GM18951 (cell line): ENCODE data around the gene GDF15.

Experiments
- POLR2A ChIP-seq: IDR thresholded peaks from 4 replicates; pipeline ENCODE4 v1.6.1; 2011; ENCODE audit warnings: mild to moderate bottlenecking; ENCODE audit not compliant: insufficient read length, insufficient read depth; ENCODE audit errors: extremely low read depth
- in situ Hi-C: fragments of 300-500 bp; cut with MboI; formaldehyde crosslinking; loops from one replicate; pipeline ENCODE4 v1.12.0; 2022; ENCODE audit warnings: low sequenced_read_pairs, mixed read lengths, inconsistent platforms; ENCODE audit not compliant: unreplicated experiment

Gene GDF15

DNA sequence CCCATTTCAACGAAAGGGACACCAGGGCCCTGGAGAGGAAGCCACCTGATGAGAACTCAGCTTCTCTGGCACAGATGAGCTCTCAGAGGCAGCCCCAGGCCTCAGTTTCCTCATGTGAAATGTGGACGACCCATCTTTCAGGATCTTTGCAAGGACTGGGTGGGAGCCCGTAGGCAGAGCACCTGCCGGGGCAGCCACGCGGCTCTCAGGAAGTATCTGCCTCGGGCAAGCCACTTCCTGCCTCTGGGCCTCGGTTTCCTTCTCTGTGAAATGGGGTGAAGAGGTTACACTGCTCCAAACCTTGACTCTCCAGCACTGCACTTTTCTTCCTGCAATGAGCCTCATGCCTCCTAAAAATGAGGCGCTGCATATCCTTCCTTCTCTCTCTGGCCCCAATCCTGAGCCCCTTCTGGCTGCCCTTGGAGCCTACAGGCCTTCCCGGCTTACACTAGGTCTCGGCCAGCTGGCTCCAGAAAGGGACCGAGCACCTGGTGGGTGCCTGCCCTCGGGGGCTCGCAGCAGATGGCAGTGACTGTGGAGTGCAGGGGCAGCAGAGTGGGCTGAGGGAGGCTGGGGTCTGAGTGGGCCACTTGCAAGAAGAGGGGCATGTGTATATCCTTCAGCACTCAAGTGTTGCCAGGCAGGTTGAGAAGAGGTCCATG, 36.7 kb downstream of the GDF15 start:
- TF ChIP-seq POLR2A = no peak
- in situ Hi-C loops = no loop called here

DNA sequence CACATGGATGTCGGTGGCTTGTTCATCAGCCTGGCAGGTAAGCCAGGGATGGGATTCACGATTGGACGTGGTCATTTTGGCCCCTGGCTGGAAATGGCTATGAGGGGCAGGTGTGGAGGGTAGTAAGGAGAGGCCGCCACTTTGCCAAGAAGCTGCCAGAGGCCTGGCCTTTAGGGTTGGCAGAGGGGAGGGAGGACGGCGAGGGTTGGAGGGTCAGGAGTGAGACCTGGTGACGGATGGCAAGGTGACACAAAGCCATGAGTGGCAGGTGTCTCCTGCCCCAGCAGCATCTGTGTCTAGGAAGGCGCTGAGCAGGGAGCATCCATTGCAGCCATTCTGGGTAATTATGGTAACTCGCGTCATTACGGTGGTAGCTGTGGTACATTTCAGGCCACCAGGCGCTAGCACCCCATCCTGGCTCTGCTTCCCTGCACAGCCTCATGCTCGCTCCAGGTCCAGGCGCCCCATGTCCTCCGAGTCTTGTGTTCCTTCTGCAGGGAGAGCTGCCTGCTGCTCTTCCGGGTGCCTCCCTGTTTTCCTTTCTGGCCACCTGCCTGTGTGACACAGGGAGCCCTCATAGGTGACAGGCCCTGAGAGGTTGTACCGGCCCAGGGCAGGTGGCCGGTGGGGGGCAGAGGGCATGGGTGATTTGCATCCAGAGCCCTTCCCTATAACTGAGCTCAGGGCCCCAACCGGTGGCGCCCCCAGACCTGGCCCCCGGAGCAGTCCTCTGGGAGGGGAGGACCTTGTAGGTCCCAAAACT, 37.5 kb downstream of the GDF15 start:
- in situ Hi-C loops = no loop called here
- no peak for TF ChIP-seq POLR2A

- no peak for TF ChIP-seq POLR2A
- in situ Hi-C loops = no loop called here
These were observed 38.3 kb downstream of the GDF15 start for GRCh38 chr19:18424122-18424889.

DNA sequence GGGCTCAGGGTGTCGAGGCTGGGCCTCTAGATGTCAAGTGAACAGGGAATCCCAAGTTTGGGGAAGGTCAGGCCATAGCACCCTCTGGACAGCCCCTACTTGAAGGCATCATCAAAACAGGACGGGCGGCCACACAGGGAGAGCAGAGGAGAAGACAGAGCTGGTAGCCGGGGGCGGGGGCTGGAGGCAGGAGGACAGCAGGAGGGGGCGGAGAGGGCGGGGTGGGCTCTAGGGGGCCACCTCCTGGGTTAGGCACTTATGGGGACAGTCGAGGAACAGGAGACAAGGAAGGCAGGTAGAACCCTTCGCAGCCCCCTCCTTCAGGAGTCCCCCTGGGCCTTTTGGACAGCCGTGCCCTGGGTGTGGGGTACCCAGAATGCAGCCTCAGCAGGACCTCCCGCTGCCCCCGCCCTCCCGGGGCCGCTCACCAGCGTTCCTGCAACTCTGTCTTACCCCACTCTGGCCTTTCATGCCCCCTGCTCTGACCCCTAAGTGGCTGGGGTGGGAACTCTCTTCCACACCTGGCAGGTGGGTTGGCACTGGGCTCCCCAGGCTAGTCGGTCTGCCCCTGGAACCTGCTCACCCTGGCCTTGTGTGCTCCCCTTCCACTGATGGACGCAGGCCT, 39.0 kb downstream of the GDF15 start:
- in situ Hi-C loops = no loop called here
- no peak for TF ChIP-seq POLR2A

DNA sequence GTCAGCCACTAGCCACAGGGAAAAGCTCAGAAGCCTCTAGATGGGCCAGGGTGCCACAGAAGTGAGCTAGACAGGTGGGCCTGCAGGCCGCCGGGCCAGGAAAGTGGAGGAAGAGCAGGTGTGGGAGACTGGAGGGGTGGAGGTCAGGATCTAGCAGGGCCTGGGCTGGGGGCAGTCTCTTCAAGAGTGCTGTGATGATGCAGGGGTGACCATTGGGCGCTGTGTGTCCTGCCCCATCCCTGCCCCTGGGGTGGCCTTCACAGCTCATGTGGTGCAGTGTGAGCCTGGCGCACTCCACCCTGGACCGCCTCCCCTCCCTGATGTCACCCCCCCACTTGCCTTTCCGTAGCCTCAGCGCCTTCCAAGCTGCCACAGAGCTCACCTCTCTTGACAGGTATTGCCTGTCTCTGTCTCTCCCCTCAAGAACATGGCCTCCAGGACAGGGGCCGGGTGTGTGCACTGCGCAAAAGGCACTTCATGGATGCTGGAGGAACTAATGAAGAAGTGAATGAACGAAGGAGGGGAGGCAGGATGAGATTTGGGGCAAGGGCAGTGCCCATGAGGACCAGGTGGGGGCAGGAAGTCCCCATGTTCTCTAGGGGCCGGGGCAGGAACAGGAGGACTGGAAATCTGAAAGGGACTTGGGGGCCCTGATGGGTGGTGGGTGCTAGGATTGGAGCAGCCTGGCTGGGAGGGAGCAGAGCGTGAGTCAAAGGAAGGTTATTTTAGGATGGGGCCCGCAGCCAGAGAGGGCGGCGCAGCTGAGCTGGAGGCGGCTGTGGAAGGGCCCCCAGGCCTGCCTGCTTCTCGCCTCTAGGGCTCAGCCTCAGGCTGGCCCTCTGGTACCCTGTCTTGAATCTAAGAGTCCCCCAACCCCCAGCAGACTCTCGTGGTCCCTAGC, 39.8 kb downstream of the GDF15 start:
- no peak for TF ChIP-seq POLR2A
- in situ Hi-C loops = no loop called here

GRCh38 chr19:18426416-18426767, 40.4 kb downstream of the GDF15 start:
- in situ Hi-C loops = no loop called here
- no peak for TF ChIP-seq POLR2A

- no peak for TF ChIP-seq POLR2A
- in situ Hi-C loops = no loop called here
These were observed 41.3 kb downstream of the GDF15 start for GRCh38 chr19:18427080-18427742.

GRCh38 chr19:18427743-18428113, 41.8 kb downstream of the GDF15 start:
- TF ChIP-seq POLR2A = no peak
- in situ Hi-C loops = no loop called here

DNA sequence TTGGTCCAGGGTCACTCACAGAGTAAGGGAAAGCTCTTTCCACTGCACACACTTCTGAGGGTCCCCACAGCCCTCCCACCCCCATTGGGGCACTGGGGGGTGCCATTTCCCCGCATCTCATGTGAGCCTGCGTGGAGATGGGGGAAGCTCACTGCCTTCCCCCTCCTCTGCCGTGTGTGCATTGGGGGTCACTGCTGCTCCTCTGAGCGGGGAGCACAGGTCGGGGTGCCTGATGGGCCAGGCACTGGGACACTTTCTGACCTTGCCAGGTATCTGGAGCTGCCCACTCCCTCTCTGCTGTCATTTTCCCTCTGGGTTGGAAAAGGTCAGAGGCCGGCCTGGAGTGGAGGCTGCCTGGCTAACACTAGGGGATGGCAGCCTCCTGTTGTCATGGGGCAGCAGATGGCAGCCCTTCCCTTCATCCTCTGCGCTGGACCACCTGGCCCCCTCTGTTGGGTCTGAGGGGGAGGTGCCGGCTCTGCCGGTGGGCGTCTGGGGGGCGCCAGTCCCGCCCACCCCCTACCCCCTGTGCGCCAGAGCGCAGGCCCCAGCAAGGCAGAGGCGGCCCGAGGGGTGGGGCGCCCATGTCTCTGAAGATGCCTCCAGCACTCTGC, 42.3 kb downstream of the GDF15 start:
- no peak for TF ChIP-seq POLR2A
- in situ Hi-C loops = no loop called here

GRCh38 chr19:18428787-18429674, 43.1 kb downstream of the GDF15 start:
- in situ Hi-C loops = no loop called here

More at GRCh38 chr19:18428787-18429674, 43.1 kb downstream of the GDF15 start:
- no peak for TF ChIP-seq POLR2A
